22Rv1 (cell line): ENCODE data around the gene SPRR2F.

Experiments used
- CTCF ChIP-seq: fragments of 450-650 bp; IDR thresholded peaks from 2 replicates; pipeline ENCODE4 v1.5.1; 2017; ENCODE audit warnings: mild to moderate bottlenecking
- ZFX ChIP-seq: fragments of 450-650 bp; IDR thresholded peaks from 2 replicates; pipeline ENCODE4 v1.6.1; 2017; ENCODE audit warnings: antibody characterized with exemption, borderline replicate concordance

- TF ChIP-seq CTCF: no peak
- TF ChIP-seq ZFX: no peak
Measured at GRCh38 chr1:153141377-153141776, 28.1 kb upstream of the SPRR2F start.
